Activated CD4-positive, alpha-beta T cell treated with anti-CD3 and anti-CD28 coated beads, Interleukin-2, amount 50 U/mL, for 24 hours (primary cell): ENCODE results near the gene SLC2A4RG.
"Not testable (repeated sequence)": the region's sequence is repeated elsewhere in the genome, so short reads cannot be mapped to it uniquely, and the experiment has no call there.

Source experiments
- DNase-seq, 2 donors: peaks; one replicate each; pipeline ENCODE4 v3.0.0-alpha.2; 2020; ENCODE audit warnings: low read depth in 1 of 2, low spot score in 1 of 2

Gene SLC2A4RG

GRCh38 chr20:63775096-63775978 is 35.8 kb downstream of the SLC2A4RG start:
- DNase-seq = no peak

- DNase-seq = not testable (repeated sequence)
These were observed 37.3 kb downstream of the SLC2A4RG start for GRCh38 chr20:63776875-63777274.

- no peak for DNase-seq
These were observed 38.0 kb downstream of the SLC2A4RG start for GRCh38 chr20:63777614-63778013.

GRCh38 chr20:63778034-63778752 is 38.6 kb downstream of the SLC2A4RG start:
- no peak for DNase-seq

- no peak for DNase-seq
These were observed 39.3 kb downstream of the SLC2A4RG start for GRCh38 chr20:63778857-63779256.

- DNase-seq = no peak
These were observed 41.6 kb downstream of the SLC2A4RG start for GRCh38 chr20:63781181-63781580.

- no peak for DNase-seq
These were observed 42.5 kb downstream of the SLC2A4RG start for GRCh38 chr20:63782051-63782471.

GRCh38 chr20:63782521-63782971 is 43.0 kb downstream of the SLC2A4RG start:
- DNase-seq = no peak

GRCh38 chr20:63783970-63784369 is 44.4 kb downstream of the SLC2A4RG start:
- DNase-seq = no peak

- DNase-seq = no peak
These were observed 46.1 kb downstream of the SLC2A4RG start for GRCh38 chr20:63785691-63786131.

- no peak for DNase-seq
These were observed 47.7 kb downstream of the SLC2A4RG start for GRCh38 chr20:63787302-63787701.

- DNase-seq = no peak
These were observed 48.2 kb downstream of the SLC2A4RG start for GRCh38 chr20:63787749-63788148.

- no peak for DNase-seq
These were observed 50.4 kb downstream of the SLC2A4RG start for GRCh38 chr20:63789836-63790571.

- no peak for DNase-seq
These were observed 51.1 kb downstream of the SLC2A4RG start for GRCh38 chr20:63790572-63791168.

GRCh38 chr20:63791497-63792156 is 52.1 kb downstream of the SLC2A4RG start:
- DNase-seq = no peak

- no peak for DNase-seq
These were observed 53.3 kb downstream of the SLC2A4RG start for GRCh38 chr20:63792866-63793265.
